SU-DHL-6 (cell line): Measurements from ENCODE around the gene EYA3.

Experiments
- CTCF ChIP-seq: fragments of 200-600 bp; sonication (generic); IDR thresholded peaks from one replicate; pipeline ENCODE4 v1.5.1; 2017; ENCODE audit warnings: antibody characterized with exemption, mild to moderate bottlenecking, low read length, moderate library complexity; ENCODE audit not compliant: insufficient read depth, poor library complexity, severe bottlenecking
- EZH2phosphoT487 ChIP-seq: fragments of 200-600 bp; sonication (generic), shearing (Covaris generic); conservative IDR thresholded peaks from 2 replicates; pipeline ENCODE4 v1.6.1; 2018; ENCODE audit warnings: mild to moderate bottlenecking, antibody characterized with exemption, low read length, moderate library complexity, mixed read lengths

GRCh38 chr1:27928216-27928954 lies 160.0 kb downstream of the EYA3 start:
- TF ChIP-seq CTCF (no peak), EZH2phosphoT487 (no peak)
